Stimulated activated CD8-positive, alpha-beta memory T cell treated with anti-CD3 and anti-CD28 coated beads, Interleukin-12 subunit alpha, Interleukin-12 subunit beta, amount 100 ng/mL, for 24 hours (primary cell): Measurements from ENCODE around the gene OR2T10.
"Not testable (repeated sequence)": the region's sequence is repeated elsewhere in the genome, so short reads cannot be mapped to it uniquely, and the experiment has no call there.

Experiments used
- DNase-seq: peaks from one replicate; pipeline ENCODE4 v3.0.0-alpha.2; 2020; ENCODE audit errors: extremely low read depth

The OR2T10 gene

GRCh38 chr1:248596615-248597014 is 885 bp downstream of the OR2T10 start:
- no peak for DNase-seq

- DNase-seq = no peak
Measured at GRCh38 chr1:248593226-248593625, 4.3 kb downstream of the OR2T10 start.

GRCh38 chr1:248592655-248593054 is 4.8 kb downstream of the OR2T10 start:
- no peak for DNase-seq

GRCh38 chr1:248590055-248590454 is 7.4 kb downstream of the OR2T10 start:
- DNase-seq = no peak

- DNase-seq = no peak
Measured at GRCh38 chr1:248589334-248589733, 8.2 kb downstream of the OR2T10 start.

- DNase-seq = no peak
Measured at GRCh38 chr1:248585266-248585665, 12.2 kb downstream of the OR2T10 start.

- no peak for DNase-seq
Measured at GRCh38 chr1:248576260-248576980, 21.1 kb downstream of the OR2T10 start.

- DNase-seq = not testable (repeated sequence)
Measured at GRCh38 chr1:248574657-248575056, 22.8 kb downstream of the OR2T10 start, which contains the start of gene OR2T34. Gene OR2T34, minus strand, starts transcription at chr1:248574757. Its CDS starts 0 bp downstream, at chr1:248574757.

GRCh38 chr1:248573856-248574255 is 23.6 kb downstream of the OR2T10 start:
- DNase-seq = not testable (repeated sequence)

- DNase-seq = not testable (repeated sequence)
Measured at GRCh38 chr1:248572049-248572448, 25.5 kb downstream of the OR2T10 start.

GRCh38 chr1:248570811-248571210 is 26.7 kb downstream of the OR2T10 start:
- not testable (repeated sequence) for DNase-seq

GRCh38 chr1:248569049-248569448 is 28.5 kb downstream of the OR2T10 start:
- not testable (repeated sequence) for DNase-seq

- not testable (repeated sequence) for DNase-seq
Measured at GRCh38 chr1:248565530-248566373, 31.7 kb downstream of the OR2T10 start.

- DNase-seq = not testable (repeated sequence)
Measured at GRCh38 chr1:248562672-248563071, 34.8 kb downstream of the OR2T10 start, which contains the start of gene OR2T29. Gene OR2T29, minus strand, starts transcription at chr1:248562772. Its CDS starts 3,281 bp downstream, at chr1:248559491.

- DNase-seq = not testable (repeated sequence)
Measured at GRCh38 chr1:248551027-248551426, 46.5 kb downstream of the OR2T10 start.

GRCh38 chr1:248547383-248547782 is 50.1 kb downstream of the OR2T10 start:
- DNase-seq = not testable (repeated sequence)
